OCI-LY1 (cell line): ENCODE results near the gene TIAL1.

Experiments used
- H2AFZ ChIP-seq: fragments of 200-600 bp; sonication (generic), shearing (Covaris generic); 2 replicates; pipeline ENCODE4 v1.6.0; 2014; ENCODE audit warnings: antibody characterized with exemption, mild to moderate bottlenecking, low read length
- H3F3A ChIP-seq: fragments of 200-600 bp; sonication (generic), shearing (Covaris generic); 2 replicates; pipeline ENCODE4 v1.6.0; 2014; ENCODE audit warnings: mild to moderate bottlenecking, antibody characterized with exemption, low read length, moderate library complexity; ENCODE audit not compliant: insufficient read depth
- H3K27ac ChIP-seq: fragments of 200-600 bp; sonication (generic); 2 replicates; pipeline ENCODE4 v1.5.1; 2014; ENCODE audit warnings: low read length, mixed run types, mild to moderate bottlenecking, low read depth; ENCODE audit not compliant: poor library complexity, severe bottlenecking
- H3K27me3 ChIP-seq: fragments of 200-600 bp; sonication (generic); 2 replicates; pipeline ENCODE4 v1.6.0; 2014; ENCODE audit warnings: antibody characterized with exemption, mild to moderate bottlenecking, low read length, moderate library complexity; ENCODE audit not compliant: insufficient read depth
- H3K36me3 ChIP-seq: fragments of 200-600 bp; sonication (generic); 2 replicates; pipeline ENCODE4 v1.6.1; 2014; ENCODE audit warnings: mild to moderate bottlenecking, antibody characterized with exemption, low read length, moderate library complexity, mixed read lengths; ENCODE audit not compliant: insufficient read depth
- H3K4me1 ChIP-seq: fragments of 200-600 bp; sonication (generic); 2 replicates; pipeline ENCODE4 v1.5.1; 2014; ENCODE audit warnings: mild to moderate bottlenecking, low read length, moderate library complexity; ENCODE audit not compliant: insufficient read depth, severe bottlenecking
- H3K4me2 ChIP-seq: fragments of 200-600 bp; sonication (generic), shearing (Covaris generic); 2 replicates; pipeline ENCODE4 v1.6.1; 2014; ENCODE audit warnings: low read length
- H3K4me3 ChIP-seq: fragments of 200-600 bp; sonication (generic); 2 replicates; pipeline ENCODE4 v1.5.1; 2014; ENCODE audit warnings: low read length, low read depth, mild to moderate bottlenecking, mixed read lengths; ENCODE audit not compliant: poor library complexity, severe bottlenecking
- H3K79me2 ChIP-seq: fragments of 200-600 bp; shearing (Covaris generic); 2 replicates; pipeline ENCODE4 v1.6.1; 2016; ENCODE audit warnings: mixed run types, low read length, mixed read lengths; ENCODE audit not compliant: insufficient read depth
- H3K9ac ChIP-seq: fragments of 200-600 bp; sonication (generic), shearing (Covaris generic); 2 replicates; pipeline ENCODE4 v1.6.1; 2014; ENCODE audit warnings: mild to moderate bottlenecking, low read length, mixed read lengths
- H3K9me2 ChIP-seq: fragments of 200-600 bp; sonication (generic), shearing (Covaris generic); 2 replicates; pipeline ENCODE4 v1.6.1; 2014; ENCODE audit warnings: low read depth, mild to moderate bottlenecking, low read length, mixed read lengths
- H3K9me3 ChIP-seq: fragments of 200-600 bp; shearing (Covaris generic); 2 replicates; pipeline ENCODE4 v1.6.1; 2014; ENCODE audit warnings: low read length, mixed read lengths
- H4K20me1 ChIP-seq: fragments of 200-600 bp; sonication (generic), shearing (Covaris generic); 2 replicates; pipeline ENCODE4 v1.6.0; 2016; ENCODE audit warnings: mild to moderate bottlenecking, low read length; ENCODE audit not compliant: insufficient read depth
- EZH2 ChIP-seq: fragments of 200-600 bp; sonication (generic), shearing (Covaris generic); IDR thresholded peaks from 2 replicates; pipeline ENCODE4 v1.8.0; 2017; ENCODE audit warnings: borderline replicate concordance, mixed run types, mild to moderate bottlenecking, antibody characterized with exemption, low read length, moderate library complexity, mixed read lengths
- TF ChIP-seq, protein P1 (sequence below): fragments of 200-600 bp; sonication (generic), shearing (Covaris generic); IDR thresholded peaks from 2 replicates; pipeline ENCODE4 v1.5.1; 2017; ENCODE audit warnings: mild to moderate bottlenecking, antibody characterized with exemption, low read length, moderate library complexity, mixed read lengths

Gene TIAL1

DNA sequence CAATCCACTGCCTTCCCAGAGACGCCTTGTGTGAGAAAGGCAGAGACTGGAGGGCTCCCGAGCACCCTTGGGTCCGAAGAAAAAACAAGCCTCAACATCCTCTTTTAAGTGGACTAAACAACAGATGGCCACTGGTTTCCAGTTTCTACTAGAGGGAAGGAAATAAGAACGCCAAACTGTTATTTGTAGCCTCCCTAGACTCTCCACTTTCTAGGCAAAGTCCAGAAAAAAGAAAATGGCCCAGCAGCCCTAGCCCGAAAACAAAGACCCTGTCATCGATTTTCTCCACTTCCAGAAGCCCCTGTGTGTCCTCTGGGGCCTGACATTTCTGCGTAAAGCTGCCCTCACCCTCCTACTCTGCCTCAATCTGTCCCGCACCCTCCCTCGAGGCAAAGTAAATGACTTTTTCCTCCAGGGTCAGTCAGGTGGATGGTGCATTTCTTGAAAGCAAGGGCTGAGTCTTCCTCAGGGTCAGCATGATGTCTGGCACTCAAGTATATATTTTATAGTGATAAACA lies 60.2 kb downstream of the TIAL1 start:
- Histone ChIP-seq H3F3A (no peaks in the 10 kb centered on the region), H4K20me1 (no peaks in the 10 kb centered on the region)

DNA sequence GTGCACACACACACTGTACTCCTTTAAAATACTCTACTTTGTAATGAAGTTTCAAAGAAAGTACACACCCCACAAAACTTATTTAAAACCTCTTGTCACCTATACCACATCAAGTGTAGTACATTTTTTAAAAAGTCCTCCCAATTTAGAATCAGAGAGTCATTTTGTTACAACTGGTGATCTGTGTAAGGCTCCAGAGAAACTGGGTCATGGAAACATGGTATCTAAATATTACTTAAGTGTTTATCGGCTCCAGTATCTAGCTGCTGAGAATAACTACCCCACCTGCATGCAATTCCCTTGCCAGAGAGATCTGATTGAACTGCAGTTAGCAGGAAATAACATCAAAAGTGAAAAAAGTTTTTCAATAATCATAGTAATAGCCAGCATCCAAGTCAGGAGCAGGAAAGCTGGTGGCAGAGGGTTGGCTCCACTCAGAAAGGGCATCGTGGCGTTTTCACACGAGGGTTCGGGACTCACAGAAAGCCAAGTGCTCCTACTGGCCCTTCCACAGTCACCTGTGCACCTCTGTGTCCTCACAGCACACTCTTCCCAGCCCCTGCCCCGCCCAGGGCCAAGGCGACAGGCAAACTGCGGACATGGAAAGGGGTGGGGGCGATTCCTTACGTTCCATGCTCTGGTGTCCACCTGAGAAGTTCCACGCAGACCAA lies 60.8 kb downstream of the TIAL1 start:
- no peak overlapping the region for H3K27ac ChIP-seq
- H3F3A ChIP-seq: no peaks in the 10 kb centered on the region
- H3K9me2 ChIP-seq: no peaks in the 10 kb centered on the region
- H3K4me3 ChIP-seq: no peak overlapping the region
- no peak overlapping the region for H3K9ac ChIP-seq
- H4K20me1 ChIP-seq: no peaks in the 10 kb centered on the region
- no peak overlapping the region for H3K4me2 ChIP-seq
- TF ChIP-seq, protein P1, sequence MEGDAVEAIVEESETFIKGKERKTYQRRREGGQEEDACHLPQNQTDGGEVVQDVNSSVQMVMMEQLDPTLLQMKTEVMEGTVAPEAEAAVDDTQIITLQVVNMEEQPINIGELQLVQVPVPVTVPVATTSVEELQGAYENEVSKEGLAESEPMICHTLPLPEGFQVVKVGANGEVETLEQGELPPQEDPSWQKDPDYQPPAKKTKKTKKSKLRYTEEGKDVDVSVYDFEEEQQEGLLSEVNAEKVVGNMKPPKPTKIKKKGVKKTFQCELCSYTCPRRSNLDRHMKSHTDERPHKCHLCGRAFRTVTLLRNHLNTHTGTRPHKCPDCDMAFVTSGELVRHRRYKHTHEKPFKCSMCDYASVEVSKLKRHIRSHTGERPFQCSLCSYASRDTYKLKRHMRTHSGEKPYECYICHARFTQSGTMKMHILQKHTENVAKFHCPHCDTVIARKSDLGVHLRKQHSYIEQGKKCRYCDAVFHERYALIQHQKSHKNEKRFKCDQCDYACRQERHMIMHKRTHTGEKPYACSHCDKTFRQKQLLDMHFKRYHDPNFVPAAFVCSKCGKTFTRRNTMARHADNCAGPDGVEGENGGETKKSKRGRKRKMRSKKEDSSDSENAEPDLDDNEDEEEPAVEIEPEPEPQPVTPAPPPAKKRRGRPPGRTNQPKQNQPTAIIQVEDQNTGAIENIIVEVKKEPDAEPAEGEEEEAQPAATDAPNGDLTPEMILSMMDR: no peak
- TF ChIP-seq EZH2: no peak
- H3K4me1 ChIP-seq: no peaks in the 10 kb centered on the region
- no peaks in the 10 kb centered on the region; the same call in 1 of the 2 replicates for H3K27me3 ChIP-seq
- H3K9me3 ChIP-seq: no peaks in the 10 kb centered on the region
- no peak overlapping the region for H2AFZ ChIP-seq
- H3K36me3 ChIP-seq: no peaks in the 10 kb centered on the region
- no peaks in the 10 kb centered on the region for H3K79me2 ChIP-seq

More for the DNA sequence above, 60.2 kb downstream of the TIAL1 start:
- H3K4me3 ChIP-seq: no peak overlapping the region
- TF ChIP-seq EZH2: no peak
- TF ChIP-seq, protein P1: no peak
- H3K4me2 ChIP-seq: no peak overlapping the region
- H3K9me3 ChIP-seq: no peaks in the 10 kb centered on the region
- H3K36me3 ChIP-seq: no peaks in the 10 kb centered on the region
- no peaks in the 10 kb centered on the region for H3K79me2 ChIP-seq
- H2AFZ ChIP-seq: no peak overlapping the region
- H3K9ac ChIP-seq: no peak overlapping the region
- no peaks in the 10 kb centered on the region for H3K4me1 ChIP-seq
- H3K27me3 ChIP-seq: no peaks in the 10 kb centered on the region; the same call in 1 of the 2 replicates
- H3K9me2 ChIP-seq: no peaks in the 10 kb centered on the region
- H3K27ac ChIP-seq: no peak overlapping the region

DNA sequence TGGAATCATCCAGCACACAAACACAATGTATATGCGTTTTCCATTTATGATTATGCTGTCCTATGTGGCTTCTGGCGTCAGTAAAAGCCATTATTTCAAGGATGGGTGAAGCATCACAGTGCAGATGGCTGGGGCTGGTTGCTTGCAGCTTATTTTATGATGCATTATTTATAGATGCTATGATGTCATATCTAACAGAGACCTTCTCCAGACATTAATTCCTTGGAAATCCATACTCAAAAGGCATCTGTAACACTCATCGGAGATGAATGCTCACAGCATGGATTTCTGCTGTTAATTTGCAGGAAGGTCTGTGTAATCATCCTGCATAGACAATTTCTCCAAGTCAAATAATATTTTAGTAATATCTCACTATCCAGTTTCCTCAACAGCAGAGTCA lies 61.5 kb downstream of the TIAL1 start:
- TF ChIP-seq EZH2: no peak
- TF ChIP-seq, protein P1: no peak
- H3K79me2 ChIP-seq: no peaks in the 10 kb centered on the region

More for the DNA sequence above, 61.5 kb downstream of the TIAL1 start:
- H4K20me1 ChIP-seq: no peaks in the 10 kb centered on the region
- no peaks in the 10 kb centered on the region for H3K9me3 ChIP-seq
- no peaks in the 10 kb centered on the region for H3K9me2 ChIP-seq
- no peak overlapping the region for H2AFZ ChIP-seq
- H3K9ac ChIP-seq: no peak overlapping the region
- H3K4me2 ChIP-seq: no peak overlapping the region
- no peak overlapping the region for H3K27ac ChIP-seq
- H3K4me1 ChIP-seq: no peaks in the 10 kb centered on the region
- H3K36me3 ChIP-seq: no peaks in the 10 kb centered on the region
- H3F3A ChIP-seq: no peaks in the 10 kb centered on the region
- H3K4me3 ChIP-seq: no peak overlapping the region
- H3K27me3 ChIP-seq: no peaks in the 10 kb centered on the region; the same call in 1 of the 2 replicates
